HepG2 (cell line): Measurements from ENCODE around the gene SEC16A. TPM values are rescaled to one million over a fixed set of nuclear protein-coding genes. Genes with fewer than 3 reads are reported as not detected.

ENCODE experiments used
- TARDBP ChIP-seq: sonication (generic); formaldehyde crosslinking; IDR thresholded peaks from 2 replicates; pipeline ENCODE4 v1.8.0; 2022; ENCODE audit warnings: mild to moderate bottlenecking, missing genetic modification reagents
- ZBTB40 ChIP-seq, 2 experiments: fragments of 450-650 bp in 1 of 2; sonication (generic) in 1 of 2; formaldehyde crosslinking in 1 of 2; IDR thresholded peaks; 2 replicates each; pipeline versions ENCODE4 v1.6.1 to v1.8.0; 2016 to 2022; ENCODE audit warnings: antibody characterized with exemption in 1 of 2, mild to moderate bottlenecking in 1 of 2, missing genetic modification reagents in 1 of 2
- ZMYM3 ChIP-seq: sonication (generic); formaldehyde crosslinking; IDR thresholded peaks from 2 replicates; pipeline ENCODE4 v1.5.1; 2020; ENCODE audit warnings: mild to moderate bottlenecking, missing genetic modification reagents
- ZNF512B ChIP-seq: sonication (generic); formaldehyde crosslinking; IDR thresholded peaks from 2 replicates; pipeline ENCODE4 v1.5.1; 2020; ENCODE audit warnings: missing genetic modification reagents, mild to moderate bottlenecking, borderline replicate concordance
- polyA plus RNA-seq, 8 experiments: library from polyadenylated mRNA; depleted of rRNA in 3 of 8; stranded (reverse) in 7 of 8; unstranded in 1 of 8; fragments of >200 nt; fragmentation: Illumina TruSeq in 4 of 8; extraction: Trizol in 4 of 8; gene quantifications; 2 replicates each; pipeline versions ENCODE4 v1.2.1 to v1.2.3, GENCODE V29; 2011 to 2016; ENCODE audit warnings: low read depth in 4 of 8, missing spikeins in 1 of 8, mixed read lengths in 1 of 8; ENCODE audit not compliant: insufficient read depth in 1 of 8
- total RNA-seq, 5 experiments: library from RNA; depleted of rRNA; stranded (reverse); fragments of >200 nt; fragmentation: Illumina TruSeq; extraction: Trizol; gene quantifications; 2 replicates each; pipeline ENCODE4 v1.2.3, GENCODE V29; 2016; ENCODE audit warnings: low read depth in 1 of 5
- TF ChIP-seq, protein P1 (sequence below): sonication (generic); formaldehyde crosslinking; IDR thresholded peaks from 2 replicates; pipeline ENCODE4 v1.5.0; 2020; ENCODE audit warnings: mild to moderate bottlenecking, missing genetic modification reagents, borderline replicate concordance

SEC16A gene
- total and polyA plus RNA-seq, 2 of the 13 experiments (the other 11 are each of a cell fraction or from before 2014, with no cell fraction given) = 15.9 to 18.9 TPM

GRCh38 chr9:136396219-136396515, 86.7 kb downstream of the SEC16A start (continued):
- TF ChIP-seq, protein P1, sequence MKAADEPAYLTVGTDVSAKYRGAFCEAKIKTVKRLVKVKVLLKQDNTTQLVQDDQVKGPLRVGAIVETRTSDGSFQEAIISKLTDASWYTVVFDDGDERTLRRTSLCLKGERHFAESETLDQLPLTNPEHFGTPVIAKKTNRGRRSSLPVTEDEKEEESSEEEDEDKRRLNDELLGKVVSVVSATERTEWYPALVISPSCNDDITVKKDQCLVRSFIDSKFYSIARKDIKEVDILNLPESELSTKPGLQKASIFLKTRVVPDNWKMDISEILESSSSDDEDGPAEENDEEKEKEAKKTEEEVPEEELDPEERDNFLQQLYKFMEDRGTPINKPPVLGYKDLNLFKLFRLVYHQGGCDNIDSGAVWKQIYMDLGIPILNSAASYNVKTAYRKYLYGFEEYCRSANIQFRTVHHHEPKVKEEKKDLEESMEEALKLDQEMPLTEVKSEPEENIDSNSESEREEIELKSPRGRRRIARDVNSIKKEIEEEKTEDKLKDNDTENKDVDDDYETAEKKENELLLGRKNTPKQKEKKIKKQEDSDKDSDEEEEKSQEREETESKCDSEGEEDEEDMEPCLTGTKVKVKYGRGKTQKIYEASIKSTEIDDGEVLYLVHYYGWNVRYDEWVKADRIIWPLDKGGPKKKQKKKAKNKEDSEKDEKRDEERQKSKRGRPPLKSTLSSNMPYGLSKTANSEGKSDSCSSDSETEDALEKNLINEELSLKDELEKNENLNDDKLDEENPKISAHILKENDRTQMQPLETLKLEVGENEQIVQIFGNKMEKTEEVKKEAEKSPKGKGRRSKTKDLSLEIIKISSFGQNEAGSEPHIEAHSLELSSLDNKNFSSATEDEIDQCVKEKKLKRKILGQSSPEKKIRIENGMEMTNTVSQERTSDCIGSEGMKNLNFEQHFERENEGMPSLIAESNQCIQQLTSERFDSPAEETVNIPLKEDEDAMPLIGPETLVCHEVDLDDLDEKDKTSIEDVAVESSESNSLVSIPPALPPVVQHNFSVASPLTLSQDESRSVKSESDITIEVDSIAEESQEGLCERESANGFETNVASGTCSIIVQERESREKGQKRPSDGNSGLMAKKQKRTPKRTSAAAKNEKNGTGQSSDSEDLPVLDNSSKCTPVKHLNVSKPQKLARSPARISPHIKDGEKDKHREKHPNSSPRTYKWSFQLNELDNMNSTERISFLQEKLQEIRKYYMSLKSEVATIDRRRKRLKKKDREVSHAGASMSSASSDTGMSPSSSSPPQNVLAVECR (CRISPR knock-in tag) = no peak
- TF ChIP-seq ZBTB40 (IDR thresholded peaks at IDR 0.05) (no peak), ZBTB40 (CRISPR knock-in tag; IDR thresholded peaks at IDR 0.05) (no peak), ZMYM3 (CRISPR knock-in tag) (no peak), ZNF512B (CRISPR knock-in tag) (no peak), TARDBP (CRISPR knock-in tag) (no peak)
